ENCODE data around the gene EXOC4. TPM values are rescaled to one million over a fixed set of nuclear protein-coding genes. Genes with fewer than 3 reads are reported as not detected.

EXOC4 gene
- total RNA-seq, 1 experiment from 2014 or later = 66.2 TPM

DNA sequence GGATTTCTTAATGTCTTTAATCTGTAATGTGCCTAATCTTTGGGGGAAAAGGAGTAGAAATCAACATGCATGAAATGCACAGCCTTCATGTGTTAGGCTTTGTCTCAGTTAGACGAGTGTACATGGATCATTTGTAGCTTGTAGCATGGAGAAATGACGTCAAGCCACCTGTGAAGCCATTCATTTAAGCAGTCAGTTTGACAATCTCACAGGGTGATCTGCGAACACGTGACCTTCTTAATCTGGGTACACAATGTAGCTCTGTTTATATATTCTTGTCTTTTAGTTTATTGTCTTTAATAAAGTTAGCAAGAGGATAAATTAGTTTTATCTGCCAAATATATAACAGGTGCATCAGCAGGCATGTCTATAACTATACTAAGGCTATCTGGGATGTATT is 522.3 kb downstream of the EXOC4 start:
- CTCF ChIA-PET = no interaction called here
- H3K27me3 ChIP-seq (replicated peaks; ENCODE audit: control insufficient read depth, insufficient read depth, low read length) = no peaks in the 10 kb centered on the region
- TF ChIP-seq, protein P1, sequence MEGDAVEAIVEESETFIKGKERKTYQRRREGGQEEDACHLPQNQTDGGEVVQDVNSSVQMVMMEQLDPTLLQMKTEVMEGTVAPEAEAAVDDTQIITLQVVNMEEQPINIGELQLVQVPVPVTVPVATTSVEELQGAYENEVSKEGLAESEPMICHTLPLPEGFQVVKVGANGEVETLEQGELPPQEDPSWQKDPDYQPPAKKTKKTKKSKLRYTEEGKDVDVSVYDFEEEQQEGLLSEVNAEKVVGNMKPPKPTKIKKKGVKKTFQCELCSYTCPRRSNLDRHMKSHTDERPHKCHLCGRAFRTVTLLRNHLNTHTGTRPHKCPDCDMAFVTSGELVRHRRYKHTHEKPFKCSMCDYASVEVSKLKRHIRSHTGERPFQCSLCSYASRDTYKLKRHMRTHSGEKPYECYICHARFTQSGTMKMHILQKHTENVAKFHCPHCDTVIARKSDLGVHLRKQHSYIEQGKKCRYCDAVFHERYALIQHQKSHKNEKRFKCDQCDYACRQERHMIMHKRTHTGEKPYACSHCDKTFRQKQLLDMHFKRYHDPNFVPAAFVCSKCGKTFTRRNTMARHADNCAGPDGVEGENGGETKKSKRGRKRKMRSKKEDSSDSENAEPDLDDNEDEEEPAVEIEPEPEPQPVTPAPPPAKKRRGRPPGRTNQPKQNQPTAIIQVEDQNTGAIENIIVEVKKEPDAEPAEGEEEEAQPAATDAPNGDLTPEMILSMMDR (IDR thresholded peaks at IDR 0.05; ENCODE audit: insufficient read depth in 1 of 2, low read depth in 1 of 2, low read length in 1 of 2, severe bottlenecking in 1 of 2, unreplicated experiment in 1 of 2) = no peak
- POLR2A ChIA-PET = no interaction called here
- H3K27ac Mint-ChIP-seq (ENCODE audit: unreplicated experiment) = no peak overlapping the region
- no peaks in the 10 kb centered on the region for H3K9me3 ChIP-seq
- peaks cover 9% of the 10 kb centered on the region for H3K9me3 Mint-ChIP-seq (ENCODE audit: unreplicated experiment)
- H3K4me3 Mint-ChIP-seq (ENCODE audit: unreplicated experiment) = no peak overlapping the region
- intact Hi-C loops (cut with micrococcal nuclease; ENCODE audit: unreplicated experiment) = no loop called here
- H3K27me3 Mint-ChIP-seq (ENCODE audit: insufficient read depth, unreplicated experiment) = no peaks in the 10 kb centered on the region
- peaks cover 6% of the 10 kb centered on the region for H3K36me3 Mint-ChIP-seq (ENCODE audit: insufficient read depth, unreplicated experiment)
- H3K36me3 ChIP-seq (ENCODE audit: control insufficient read depth, insufficient read depth, low read length) = no peaks in the 10 kb centered on the region
- no peak overlapping the region for H3K4me3 ChIP-seq (ENCODE audit: low read depth, low read length)
- H3K4me1 ChIP-seq = peaks cover 15% of the 10 kb centered on the region
- no TSS peak for BruUV-seq (replicated peaks)
- no peak for DNase-seq
- peaks cover 9% of the 10 kb centered on the region for H3K4me1 Mint-ChIP-seq (ENCODE audit: low read depth, unreplicated experiment)

DNA sequence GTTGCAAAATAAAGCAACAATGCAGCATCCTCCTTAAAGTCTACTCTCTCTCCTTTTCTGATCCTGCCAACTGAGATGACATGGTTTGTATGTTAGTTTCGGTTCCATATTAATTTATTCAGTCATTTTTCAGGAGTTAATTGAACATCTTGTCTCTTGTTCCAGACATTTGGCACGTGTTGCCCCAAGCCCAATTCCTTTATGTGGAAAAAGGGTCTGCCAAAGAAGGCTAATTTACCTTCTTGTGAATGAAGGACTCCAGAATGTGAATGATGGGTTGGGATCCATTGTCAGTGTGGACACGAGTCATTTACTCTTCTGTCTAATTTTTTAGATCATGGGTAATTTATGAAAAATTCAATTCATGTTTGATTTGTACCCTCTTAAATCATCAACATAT is 523.4 kb downstream of the EXOC4 start:
- DNase-seq = no peak
- Mint-ChIP-seq H3K4me3 (ENCODE audit: unreplicated experiment) (no peak overlapping the region), H3K27me3 (ENCODE audit: insufficient read depth, unreplicated experiment) (no peaks in the 10 kb centered on the region), H3K9me3 (ENCODE audit: unreplicated experiment) (peaks cover 9% of the 10 kb centered on the region), H3K4me1 (ENCODE audit: low read depth, unreplicated experiment) (peaks cover 2% of the 10 kb centered on the region), H3K27ac (ENCODE audit: unreplicated experiment) (no peak overlapping the region), H3K36me3 (ENCODE audit: insufficient read depth, unreplicated experiment) (peaks cover 6% of the 10 kb centered on the region)
- Histone ChIP-seq H3K4me3 (ENCODE audit: low read depth, low read length) (no peak overlapping the region), H3K4me1 (peaks cover 4% of the 10 kb centered on the region), H3K9me3 (no peaks in the 10 kb centered on the region), H3K36me3 (ENCODE audit: control insufficient read depth, insufficient read depth, low read length) (no peaks in the 10 kb centered on the region), H3K27me3 (replicated peaks; ENCODE audit: control insufficient read depth, insufficient read depth, low read length) (no peaks in the 10 kb centered on the region)
- BruUV-seq (replicated peaks) = no TSS peak
- ChIA-PET POLR2A (no interaction called here), CTCF (no interaction called here)
- intact Hi-C loops (cut with micrococcal nuclease; ENCODE audit: unreplicated experiment) = no loop called here
- TF ChIP-seq, protein P1 (IDR thresholded peaks at IDR 0.05; ENCODE audit: insufficient read depth in 1 of 2, low read depth in 1 of 2, low read length in 1 of 2, severe bottlenecking in 1 of 2, unreplicated experiment in 1 of 2) = no peak

DNA sequence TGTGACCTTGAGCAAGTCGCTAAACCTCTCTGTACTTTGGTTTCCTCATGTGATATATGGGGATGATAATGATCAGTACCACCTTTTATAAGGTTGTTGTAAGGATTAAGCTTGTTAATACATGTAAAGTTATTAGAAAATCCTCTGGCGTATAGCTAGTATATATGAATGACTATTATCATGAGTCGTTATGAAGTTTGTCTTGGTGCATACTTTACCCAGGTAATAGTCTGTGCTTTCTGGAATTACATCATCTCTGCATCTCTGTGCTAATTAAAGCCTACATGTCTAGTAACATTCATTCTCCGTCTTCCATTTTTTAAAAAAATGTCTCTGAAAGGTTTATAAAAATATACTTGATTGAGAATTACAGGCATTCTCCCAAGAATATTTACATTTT is 524.8 kb downstream of the EXOC4 start:
- no peaks in the 10 kb centered on the region for H3K4me1 ChIP-seq
- Mint-ChIP-seq H3K27ac (ENCODE audit: unreplicated experiment) (no peak overlapping the region), H3K27me3 (ENCODE audit: insufficient read depth, unreplicated experiment) (no peaks in the 10 kb centered on the region), H3K4me3 (ENCODE audit: unreplicated experiment) (no peak overlapping the region), H3K36me3 (ENCODE audit: insufficient read depth, unreplicated experiment) (peaks cover 6% of the 10 kb centered on the region), H3K4me1 (ENCODE audit: low read depth, unreplicated experiment) (no peaks in the 10 kb centered on the region), H3K9me3 (ENCODE audit: unreplicated experiment) (peaks cover 9% of the 10 kb centered on the region)
- no peak overlapping the region for H3K4me3 ChIP-seq (ENCODE audit: low read depth, low read length)
- TF ChIP-seq, protein P1 (IDR thresholded peaks at IDR 0.05; ENCODE audit: insufficient read depth in 1 of 2, low read depth in 1 of 2, low read length in 1 of 2, severe bottlenecking in 1 of 2, unreplicated experiment in 1 of 2) = no peak
- CTCF ChIA-PET = no interaction called here
- BruUV-seq (replicated peaks) = no TSS peak
- H3K27me3 ChIP-seq (replicated peaks; ENCODE audit: control insufficient read depth, insufficient read depth, low read length) = no peaks in the 10 kb centered on the region
- H3K9me3 ChIP-seq = no peaks in the 10 kb centered on the region
- DNase-seq = no peak
- POLR2A ChIA-PET = no interaction called here
- H3K36me3 ChIP-seq (ENCODE audit: control insufficient read depth, insufficient read depth, low read length) = no peaks in the 10 kb centered on the region
- intact Hi-C loops (cut with micrococcal nuclease; ENCODE audit: unreplicated experiment) = no loop called here
